Measurements from ENCODE around the gene KRT222. TPM values are rescaled to one million over a fixed set of nuclear protein-coding genes. Genes with fewer than 3 reads are reported as not detected.

KRT222 gene
- total RNA-seq, 4 donors from 2014 or later = 0.13 to 0.19 TPM; not detected in 2

DNA sequence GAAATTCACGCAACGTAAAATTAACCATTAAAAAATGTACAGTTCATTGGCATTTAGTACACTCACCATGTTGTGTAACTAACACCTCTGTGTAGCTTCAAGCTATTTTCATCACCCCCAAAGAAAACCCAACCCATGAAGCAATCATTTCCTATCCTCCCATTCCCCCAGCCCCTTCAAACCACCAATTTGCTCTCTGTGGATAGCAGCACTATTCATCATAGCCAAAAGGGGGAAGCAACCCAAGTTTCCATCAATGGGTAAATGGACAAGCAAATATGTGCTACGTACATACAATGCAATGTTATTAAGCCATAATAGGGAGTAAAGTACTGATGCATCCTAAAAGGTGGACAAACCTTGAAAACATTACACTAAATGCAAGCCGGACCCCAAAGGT, 10.9 kb upstream of the KRT222 start:
- intact Hi-C loops (cut with DNase I; ENCODE audit: low total_unique reads) = no loop called here
- 87 to 91% methylated on average over 4 of the region's 4 CpGs for WGBS, 2 donors
- H3K4me3 ChIP-seq (ENCODE audit: low read depth, poor library complexity, severe bottlenecking) = no peak overlapping the region
- DNase-seq (ENCODE audit: low spot score in 2 of 2) = no peak
- TF ChIP-seq POLR2A (IDR thresholded peaks at IDR 0.05) = no peak
- TF ChIP-seq, protein P1, sequence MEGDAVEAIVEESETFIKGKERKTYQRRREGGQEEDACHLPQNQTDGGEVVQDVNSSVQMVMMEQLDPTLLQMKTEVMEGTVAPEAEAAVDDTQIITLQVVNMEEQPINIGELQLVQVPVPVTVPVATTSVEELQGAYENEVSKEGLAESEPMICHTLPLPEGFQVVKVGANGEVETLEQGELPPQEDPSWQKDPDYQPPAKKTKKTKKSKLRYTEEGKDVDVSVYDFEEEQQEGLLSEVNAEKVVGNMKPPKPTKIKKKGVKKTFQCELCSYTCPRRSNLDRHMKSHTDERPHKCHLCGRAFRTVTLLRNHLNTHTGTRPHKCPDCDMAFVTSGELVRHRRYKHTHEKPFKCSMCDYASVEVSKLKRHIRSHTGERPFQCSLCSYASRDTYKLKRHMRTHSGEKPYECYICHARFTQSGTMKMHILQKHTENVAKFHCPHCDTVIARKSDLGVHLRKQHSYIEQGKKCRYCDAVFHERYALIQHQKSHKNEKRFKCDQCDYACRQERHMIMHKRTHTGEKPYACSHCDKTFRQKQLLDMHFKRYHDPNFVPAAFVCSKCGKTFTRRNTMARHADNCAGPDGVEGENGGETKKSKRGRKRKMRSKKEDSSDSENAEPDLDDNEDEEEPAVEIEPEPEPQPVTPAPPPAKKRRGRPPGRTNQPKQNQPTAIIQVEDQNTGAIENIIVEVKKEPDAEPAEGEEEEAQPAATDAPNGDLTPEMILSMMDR (IDR thresholded peaks at IDR 0.05) = no peak

DNA sequence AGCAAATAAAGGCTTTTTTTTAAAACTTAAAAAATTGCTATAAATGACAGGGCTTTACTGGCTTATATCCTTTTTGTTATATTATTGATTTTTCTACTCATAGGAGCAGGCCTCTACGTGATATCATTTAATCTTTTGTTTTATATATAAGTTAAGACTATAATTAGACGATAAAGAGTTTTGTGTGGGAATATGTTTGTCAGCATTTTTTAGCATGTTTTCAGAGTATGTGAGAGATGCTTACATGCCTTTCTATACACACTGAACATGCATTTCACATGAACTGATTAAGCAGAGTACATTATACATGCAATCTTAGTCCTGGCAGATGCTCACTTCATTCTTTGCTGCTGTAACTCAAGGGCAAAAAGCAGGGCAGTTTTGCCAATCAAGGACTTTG, 7.7 kb upstream of the KRT222 start:
- DNase-seq (ENCODE audit: low spot score in 2 of 2) = no peak
- H3K4me3 ChIP-seq (ENCODE audit: low read depth, poor library complexity, severe bottlenecking) = no peak overlapping the region
- intact Hi-C loops (cut with DNase I; ENCODE audit: low total_unique reads) = no loop called here
- 90 to 93% methylated on average over 2 of the region's 2 CpGs for WGBS, 2 donors
- no peak for TF ChIP-seq POLR2A (IDR thresholded peaks at IDR 0.05)
- TF ChIP-seq, protein P1 (IDR thresholded peaks at IDR 0.05) = no peak

- intact Hi-C loops (cut with DNase I; ENCODE audit: low total_unique reads) = no loop called here
- no peak overlapping the region for H3K4me3 ChIP-seq (ENCODE audit: low read depth, poor library complexity, severe bottlenecking)
- TF ChIP-seq, protein P1 (IDR thresholded peaks at IDR 0.05) = no peak
- TF ChIP-seq POLR2A (IDR thresholded peaks at IDR 0.05) = no peak
- DNase-seq (ENCODE audit: low spot score in 2 of 2) = no peak
- WGBS, 2 donors = 58% methylated on average over 4 of the region's 4 CpGs
These were observed 6.3 kb upstream of the KRT222 start for GRCh38 chr17:40671282-40671681.

DNA sequence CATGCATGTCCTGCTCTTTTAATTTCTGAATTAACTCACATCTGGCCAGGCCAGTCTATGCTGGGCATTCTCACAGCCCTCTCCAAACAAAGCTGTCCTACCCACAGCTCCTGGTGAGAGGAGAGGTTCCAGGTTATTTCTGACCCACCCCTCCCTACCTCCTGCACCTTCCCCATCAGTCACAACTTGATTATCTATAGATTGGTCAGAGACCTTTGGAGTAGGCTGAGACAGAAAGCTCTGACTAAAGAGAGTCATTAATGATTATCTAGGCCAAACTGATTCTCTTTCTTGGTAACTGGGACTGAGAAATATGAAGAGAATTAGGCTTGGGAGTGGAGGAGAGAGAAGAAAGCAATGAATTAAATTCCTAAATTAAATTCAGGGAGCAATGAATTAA, 1.4 kb upstream of the KRT222 start:
- TF ChIP-seq, protein P1 (IDR thresholded peaks at IDR 0.05) = no peak
- no peak for TF ChIP-seq POLR2A (IDR thresholded peaks at IDR 0.05)
- intact Hi-C loops (cut with DNase I; ENCODE audit: low total_unique reads) = no loop called here
- no peak for DNase-seq (ENCODE audit: low spot score in 2 of 2)
- H3K4me3 ChIP-seq (ENCODE audit: low read depth, poor library complexity, severe bottlenecking) = no peak overlapping the region

DNA sequence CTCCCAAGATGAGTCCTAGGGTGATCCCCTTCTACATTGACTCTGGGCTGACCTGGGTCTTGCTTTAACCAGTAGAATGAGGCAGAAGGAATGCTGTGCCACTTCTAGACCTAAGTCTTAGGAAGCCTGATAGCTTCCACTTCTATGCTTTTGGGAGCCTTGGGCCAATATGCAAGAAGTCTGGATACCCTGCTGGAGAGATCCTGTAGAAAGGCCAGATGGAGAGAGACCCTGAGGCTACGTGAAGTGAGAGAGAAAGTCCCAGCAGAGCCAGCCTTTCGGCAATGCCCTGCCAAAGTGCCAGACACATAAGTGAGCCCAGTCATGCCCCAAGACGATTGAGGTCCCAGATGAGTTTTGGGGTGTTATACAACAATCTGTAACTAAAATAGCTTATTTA, 1.7 kb downstream of the KRT222 start:
- 62 to 76% methylated on average over 3 of the region's 3 CpGs for WGBS, 2 donors
- no peak for TF ChIP-seq POLR2A (IDR thresholded peaks at IDR 0.05)
- TF ChIP-seq, protein P1 (IDR thresholded peaks at IDR 0.05) = no peak
- no peak for DNase-seq (ENCODE audit: low spot score in 2 of 2)

DNA sequence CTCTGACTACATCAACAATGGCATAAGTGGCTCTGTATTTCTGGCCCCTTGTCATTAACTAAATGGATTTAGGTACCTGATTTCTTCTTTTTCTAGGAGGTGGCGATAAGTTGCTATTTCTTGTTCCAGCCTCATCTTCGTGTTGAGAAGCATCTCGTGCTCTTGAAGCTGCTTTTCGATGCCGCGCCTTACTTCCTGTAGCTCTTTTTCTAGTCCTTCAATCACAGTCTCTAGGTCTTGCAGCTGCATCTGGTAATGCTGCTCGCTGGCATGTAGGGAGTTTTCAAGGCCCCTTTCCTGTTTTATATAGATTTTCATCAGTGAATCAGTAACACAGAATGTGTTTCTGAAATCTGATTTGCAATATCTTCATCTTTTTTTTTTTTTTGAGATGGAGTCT, 5.1 kb downstream of the KRT222 start:
- intact Hi-C loops (cut with DNase I; ENCODE audit: low total_unique reads) = no loop called here
- TF ChIP-seq, protein P1 (IDR thresholded peaks at IDR 0.05) = no peak
- no peak for TF ChIP-seq POLR2A (IDR thresholded peaks at IDR 0.05)
- DNase-seq (ENCODE audit: low spot score in 2 of 2) = no peak
- no peak overlapping the region for H3K4me3 ChIP-seq (ENCODE audit: low read depth, poor library complexity, severe bottlenecking)
- 83 to 86% methylated on average over 7 of the region's 7 CpGs for WGBS, 2 donors

More for the DNA sequence above, 1.7 kb downstream of the KRT222 start:
- H3K4me3 ChIP-seq (ENCODE audit: low read depth, poor library complexity, severe bottlenecking) = no peak overlapping the region
- intact Hi-C loops (cut with DNase I; ENCODE audit: low total_unique reads) = no loop called here

All from lower leg skin (tissue), 4 donors.